GM21619 (cell line): ENCODE data around the gene MRTO4.
"Not testable (repeated sequence)": the region's sequence is repeated elsewhere in the genome, so short reads cannot be mapped to it uniquely, and the experiment has no call there.

Source experiments
- ATAC-seq: cut with Tn5 transposase; IDR thresholded peaks from one replicate; pipeline ENCODE4 v1.9.1; 2021; ENCODE audit not compliant: unreplicated experiment

Gene MRTO4

DNA sequence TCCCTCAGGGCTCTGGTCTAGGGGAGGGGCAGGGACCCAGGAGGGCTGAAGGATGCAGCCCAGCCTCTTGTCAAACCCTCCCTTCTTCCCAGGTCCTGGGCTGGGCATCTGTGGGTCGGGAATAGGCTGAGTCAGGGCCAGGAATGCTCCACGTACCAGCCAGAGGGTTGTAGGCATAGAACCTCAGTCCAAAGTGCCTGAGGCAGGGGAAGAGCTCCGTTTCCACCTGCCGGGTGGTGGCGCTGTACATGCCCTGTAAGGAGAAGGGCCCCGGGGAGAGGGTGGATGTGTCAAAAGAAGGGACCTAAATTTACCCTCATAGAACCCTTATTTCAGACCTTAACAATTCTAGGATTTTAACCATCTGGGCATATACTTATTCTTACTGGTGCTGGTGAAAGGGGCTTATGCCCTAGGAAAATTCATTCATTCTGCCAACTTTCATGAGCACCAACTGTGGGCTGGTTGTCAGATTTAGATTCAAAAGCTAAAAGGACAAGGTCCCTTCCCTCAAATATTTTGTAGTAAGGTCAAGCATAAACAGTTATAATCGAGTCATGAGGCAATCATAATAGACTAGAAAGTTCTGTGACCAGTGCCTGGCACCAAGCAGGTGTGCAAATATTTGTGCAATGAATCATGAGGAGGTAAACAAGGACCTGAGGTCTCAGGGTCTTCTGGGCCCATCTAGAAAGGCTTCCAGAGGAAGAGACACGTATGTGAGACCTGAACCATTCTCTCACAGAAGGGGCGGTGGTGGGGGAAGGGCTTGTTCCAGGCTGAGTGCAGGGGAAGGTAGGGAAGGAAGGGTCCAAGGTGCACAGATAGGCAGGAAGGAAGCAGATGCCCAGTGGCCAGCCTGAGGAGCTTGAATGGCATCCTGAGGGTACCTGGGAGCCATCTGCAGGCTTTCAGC is 18.1 kb downstream of the MRTO4 start:
- ATAC-seq: not testable (repeated sequence)

DNA sequence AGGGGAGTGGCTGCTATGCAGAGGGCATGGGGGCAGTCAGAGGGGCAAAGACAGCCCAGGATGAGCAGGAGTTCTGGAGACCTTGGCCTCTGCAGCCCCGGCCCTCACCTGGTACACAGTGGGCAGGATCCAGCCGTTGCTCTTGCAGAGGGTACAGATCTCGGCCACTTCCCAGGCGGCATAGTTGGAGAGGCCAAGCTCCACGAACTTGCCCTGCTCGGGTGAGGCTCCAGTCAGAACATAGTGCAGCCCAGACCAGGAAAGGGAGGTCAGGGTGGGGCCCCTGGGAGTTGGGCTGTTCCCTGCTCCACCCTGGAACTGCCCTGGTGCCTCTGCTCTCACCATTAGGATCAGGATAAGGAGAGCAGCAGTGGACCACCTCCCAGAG is 18.7 kb downstream of the MRTO4 start:
- ATAC-seq: not testable (repeated sequence)

DNA sequence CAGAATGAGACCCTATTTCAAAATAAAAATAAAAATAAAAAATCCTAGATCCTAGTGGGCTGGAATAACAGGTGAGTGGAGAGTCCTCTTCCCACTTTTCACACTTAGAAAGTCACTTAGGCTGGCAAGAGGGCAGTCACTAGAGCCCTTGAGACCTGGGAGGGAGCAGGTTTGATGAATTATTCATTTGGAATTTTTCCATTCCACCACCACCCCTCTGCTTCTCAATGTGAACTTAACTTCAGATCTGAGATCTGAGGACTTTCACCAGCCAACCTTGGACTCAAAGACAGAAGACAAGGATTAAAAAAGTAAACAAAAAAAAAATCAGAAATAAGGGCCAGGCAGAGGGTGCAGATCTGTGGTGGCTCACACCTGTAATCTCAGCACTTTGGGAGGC is 20.5 kb downstream of the MRTO4 start:
- no peak for ATAC-seq

DNA sequence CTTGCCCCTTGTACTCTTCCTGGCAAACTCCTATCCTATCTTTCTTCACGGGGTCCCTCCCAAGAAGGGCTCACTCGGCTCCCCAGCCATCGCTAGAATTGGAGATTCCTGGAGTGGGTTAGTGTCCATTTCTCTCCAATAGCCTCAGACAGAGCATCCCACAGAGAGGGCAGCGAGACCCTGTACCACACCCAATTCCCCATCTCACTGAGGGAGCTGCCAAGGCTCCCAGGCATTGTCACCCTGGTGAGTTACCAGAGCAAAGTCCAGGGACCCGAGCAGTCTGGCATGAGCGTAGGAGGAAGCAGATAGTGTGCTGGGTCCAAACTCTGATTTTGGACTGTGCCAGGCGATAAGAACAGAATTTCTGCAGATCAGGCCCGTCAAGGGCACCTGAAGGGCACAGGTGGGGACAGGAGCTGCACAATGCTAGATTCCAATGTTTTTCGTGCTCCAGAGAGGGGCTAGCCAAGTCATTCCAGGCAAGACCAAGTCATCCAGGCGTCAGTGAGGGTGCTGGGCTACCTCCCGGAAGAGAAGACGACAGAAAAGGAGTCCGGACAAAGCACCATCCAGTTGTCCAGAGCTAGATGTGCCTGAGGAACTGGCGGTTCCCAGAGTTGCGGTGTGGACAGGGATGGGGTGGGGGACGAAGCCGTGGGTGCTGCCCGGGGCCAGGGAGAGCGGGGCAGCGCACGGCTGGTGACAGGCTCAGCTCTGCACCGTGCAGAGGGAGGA is 21.7 kb downstream of the MRTO4 start:
- ATAC-seq: no peak

DNA sequence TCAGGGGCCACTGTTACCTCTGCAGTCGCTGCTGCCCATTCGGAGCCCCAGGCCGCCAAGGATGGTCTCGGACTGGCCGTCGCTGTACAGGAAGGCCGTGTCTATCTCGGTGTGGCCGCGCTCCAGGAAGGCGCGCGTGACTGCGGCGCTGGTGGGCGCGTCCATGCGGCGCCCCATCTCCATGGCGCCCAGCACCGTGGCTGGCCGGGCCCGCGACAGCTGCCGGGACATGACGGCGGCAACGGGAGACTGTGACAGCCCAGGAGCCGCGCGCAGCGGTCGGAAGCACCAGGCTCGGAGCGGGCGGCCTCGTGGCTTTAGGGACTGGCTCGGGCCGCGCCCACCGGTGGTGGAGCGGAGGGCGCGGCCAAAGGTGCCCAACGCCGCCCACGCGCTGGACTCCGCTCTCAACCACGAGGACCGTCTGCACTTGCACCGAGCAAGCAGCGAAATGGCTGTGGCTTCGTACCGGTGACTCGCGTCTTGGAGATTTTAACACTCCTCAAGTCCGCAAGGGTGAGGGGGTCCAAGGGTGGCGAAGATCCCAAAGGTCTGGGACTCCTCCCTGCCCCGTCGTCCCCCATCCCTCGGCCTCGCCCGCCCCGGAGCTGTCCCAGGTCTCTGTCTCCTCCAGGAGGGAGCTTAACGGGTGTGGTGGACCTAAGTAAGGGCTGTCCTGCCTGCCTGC is 22.4 kb downstream of the MRTO4 start:
- not testable (repeated sequence) for ATAC-seq

DNA sequence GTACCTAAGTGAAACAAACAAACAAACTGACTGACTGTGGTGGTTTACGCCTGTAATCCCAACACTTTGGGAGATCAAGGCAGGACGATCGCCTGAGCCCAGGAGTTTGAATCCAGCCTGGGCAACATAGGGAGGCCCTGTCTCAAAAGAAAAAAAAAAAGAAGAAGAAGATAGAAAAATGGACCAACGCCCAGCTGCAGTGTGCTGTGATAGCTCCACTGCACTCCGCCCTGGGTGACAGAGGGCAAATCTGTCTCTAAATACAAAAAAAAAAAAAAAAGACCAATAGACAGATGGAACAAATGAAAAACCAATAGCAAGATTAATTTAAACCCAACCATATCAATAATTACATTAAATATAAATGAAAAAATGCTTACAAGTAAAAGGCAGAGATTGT is 23.0 kb downstream of the MRTO4 start:
- ATAC-seq: no peak

DNA sequence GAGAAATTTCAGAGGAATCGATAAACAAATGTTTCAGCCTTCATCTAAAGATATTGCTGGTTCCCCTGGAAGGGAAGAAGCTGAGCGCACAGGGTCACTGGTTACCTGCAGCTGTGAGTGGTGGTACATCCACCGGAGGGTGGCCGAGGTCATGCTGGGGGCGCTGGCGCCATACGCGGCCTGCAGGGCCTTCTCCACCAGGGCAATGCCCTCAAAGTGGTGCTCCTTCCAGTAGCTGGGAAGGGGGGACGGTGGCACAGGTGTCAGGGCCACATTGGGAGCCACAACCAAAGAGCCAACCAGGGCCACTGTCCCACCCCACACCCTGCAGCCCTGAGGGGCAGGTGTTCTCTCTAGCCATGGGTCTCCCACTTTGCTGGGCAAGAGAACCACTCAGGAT is 32.3 kb downstream of the MRTO4 start:
- no peak for ATAC-seq

DNA sequence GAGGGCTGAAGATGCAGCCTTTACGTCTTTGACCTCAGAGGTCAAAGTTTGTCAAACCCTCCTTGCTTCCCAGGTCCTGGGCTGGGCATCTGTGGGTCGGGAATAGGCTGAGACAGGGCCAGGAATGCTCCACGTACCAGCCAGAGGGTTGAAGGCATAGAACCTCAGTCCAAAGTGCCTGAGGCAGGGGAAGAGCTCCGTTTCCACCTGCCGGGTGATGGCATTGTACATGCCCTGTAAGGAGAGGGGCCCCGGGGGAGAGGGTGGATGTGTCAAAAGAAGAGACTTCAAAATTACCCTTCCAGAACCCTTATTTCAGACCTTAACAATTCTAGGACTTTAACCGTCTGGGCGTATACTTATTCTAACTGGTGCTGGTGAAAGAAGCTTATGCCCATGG is 33.3 kb downstream of the MRTO4 start:
- ATAC-seq: no peak

DNA sequence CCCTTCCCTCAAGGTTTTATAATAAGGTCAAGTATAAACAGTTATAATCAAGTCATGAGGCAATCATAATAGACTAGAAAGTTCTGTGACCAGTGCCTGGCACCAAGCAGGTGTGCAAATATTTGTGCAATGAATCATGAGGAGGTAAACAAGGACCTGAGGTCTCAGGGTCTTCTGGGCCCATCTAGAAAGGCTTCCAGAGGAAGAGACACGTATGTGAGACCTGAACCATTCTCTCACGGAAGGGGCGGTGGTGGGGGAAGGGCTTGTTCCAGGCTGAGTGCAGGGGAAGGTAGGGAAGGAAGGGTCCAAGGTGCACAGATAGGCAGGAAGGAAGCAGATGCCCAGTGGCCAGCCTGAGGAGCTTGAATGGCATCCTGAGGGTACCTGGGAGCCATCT is 33.8 kb downstream of the MRTO4 start:
- not testable (repeated sequence) for ATAC-seq

DNA sequence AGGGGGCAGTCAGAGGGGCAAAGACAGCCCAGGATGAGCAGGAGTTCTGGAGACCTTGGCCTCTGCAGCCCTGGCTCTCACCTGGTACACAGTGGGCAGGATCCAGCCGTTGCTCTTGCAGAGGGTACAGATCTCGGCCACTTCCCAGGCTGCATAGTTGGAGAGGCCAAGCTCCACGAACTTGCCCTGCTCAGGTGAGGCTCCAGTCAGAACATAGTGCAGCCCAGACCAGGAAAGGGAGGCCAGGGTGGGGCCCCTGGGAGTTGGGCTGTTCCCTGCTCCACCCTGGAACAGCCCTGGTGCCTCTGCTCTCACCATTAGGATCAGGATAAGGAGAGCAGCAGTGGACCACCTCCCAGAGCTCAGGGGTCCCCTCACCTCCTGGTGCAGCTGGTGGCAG is 34.2 kb downstream of the MRTO4 start:
- not testable (repeated sequence) for ATAC-seq

DNA sequence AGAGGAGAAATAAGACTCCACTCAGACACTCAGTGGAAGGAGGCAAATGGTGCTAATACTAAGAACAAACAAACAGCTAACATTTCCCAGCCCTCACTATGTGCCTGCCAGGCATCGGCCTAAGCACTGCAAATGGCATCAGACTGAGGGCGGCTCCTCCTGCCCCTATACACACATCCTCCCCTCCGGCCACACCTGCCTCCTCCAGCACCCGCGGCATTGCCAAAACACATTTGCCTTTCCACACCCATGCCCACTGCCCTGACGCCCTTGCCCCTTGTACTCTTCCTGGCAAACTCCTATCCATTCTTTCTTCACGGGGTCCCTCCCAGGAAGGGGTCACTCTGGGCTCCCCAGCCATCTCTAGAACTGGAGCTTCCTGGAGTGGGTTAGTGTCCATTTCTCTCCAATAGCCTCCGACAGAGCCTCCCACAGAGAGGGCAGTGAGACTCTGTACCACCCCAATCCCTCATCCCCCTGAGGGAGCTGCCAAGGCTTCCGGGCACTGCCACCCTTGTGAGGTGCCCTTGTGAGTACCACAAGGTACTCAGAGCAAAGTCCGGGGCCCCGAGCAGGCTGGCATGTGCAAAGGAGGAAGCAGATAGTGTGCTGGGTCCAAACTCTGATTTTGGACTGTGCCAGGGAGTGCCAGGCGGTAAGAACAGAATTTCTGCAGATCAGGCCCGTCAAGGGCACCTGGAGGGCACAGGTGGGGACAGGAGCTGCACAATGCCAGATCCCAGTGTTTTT is 36.0 kb downstream of the MRTO4 start:
- ATAC-seq: no peak

DNA sequence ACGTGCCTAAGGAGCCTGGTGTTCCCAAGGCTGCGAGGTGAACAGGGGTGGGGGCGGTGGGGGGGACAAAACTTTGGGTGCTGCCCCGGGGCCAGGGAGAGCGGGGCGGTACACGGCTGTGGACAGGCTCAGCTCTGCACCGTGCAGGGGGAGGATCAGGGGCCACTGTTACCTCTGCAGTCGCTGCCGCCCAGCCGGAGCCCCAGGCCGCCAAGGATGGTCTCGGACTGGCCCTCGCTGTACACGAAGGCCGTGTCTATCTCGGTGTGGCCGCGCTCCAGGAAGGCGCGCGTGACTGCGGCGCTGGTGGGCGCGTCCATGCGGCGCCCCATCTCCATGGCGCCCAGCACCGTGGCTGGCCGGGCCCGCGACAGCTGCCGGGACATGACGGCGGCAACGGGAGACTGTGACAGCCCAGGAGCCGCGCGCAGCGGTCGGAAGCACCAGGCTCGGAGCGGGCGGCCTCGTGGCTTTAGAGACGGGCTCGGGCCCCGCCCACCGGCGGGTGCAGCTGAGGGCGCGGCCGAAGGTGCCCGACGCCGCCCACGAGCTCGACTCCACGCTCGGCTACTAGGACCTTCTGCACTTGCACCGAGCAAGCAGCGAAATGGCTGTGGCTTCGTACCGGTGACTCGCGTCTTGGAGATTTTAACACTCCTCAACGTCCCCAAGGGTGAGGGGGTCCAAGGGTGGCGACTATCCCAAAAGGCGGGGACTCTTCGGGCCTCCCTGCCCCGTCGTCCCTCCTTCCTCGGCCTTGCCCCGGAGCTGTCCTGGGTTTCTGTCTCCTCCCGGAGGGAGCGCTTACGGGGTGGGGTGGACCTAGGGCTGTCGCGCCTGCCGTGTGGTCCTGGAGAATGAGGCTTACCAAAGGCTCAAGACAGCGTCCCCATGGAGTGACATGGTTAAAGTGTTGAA is 37.0 kb downstream of the MRTO4 start, which contains the start of gene AKR7A3:
TSS of gene AKR7A3 (minus strand) at position 447 of the 918 bp plus-strand sequence. CDS start at position 386, 61 bp downstream.
- ATAC-seq: not testable (repeated sequence)

DNA sequence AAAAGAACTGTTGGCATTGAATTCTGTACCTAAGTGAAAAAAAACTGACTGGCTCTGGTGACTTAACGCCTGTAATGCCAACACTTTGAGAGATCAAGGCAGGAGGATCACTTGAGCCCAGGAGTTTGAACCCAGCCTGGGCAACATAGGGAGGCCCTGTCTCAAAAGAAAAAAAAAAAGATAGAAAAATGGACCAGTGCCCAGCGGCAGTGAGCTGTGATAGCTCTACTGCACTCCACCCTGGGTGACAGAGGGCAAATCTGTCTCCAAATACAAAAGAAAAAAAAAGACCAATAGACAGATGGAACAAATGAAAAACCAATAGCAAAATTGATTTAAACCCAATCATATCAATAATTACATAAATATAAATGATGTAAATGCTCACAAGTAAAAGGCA is 37.6 kb downstream of the MRTO4 start:
- ATAC-seq: no peak

DNA sequence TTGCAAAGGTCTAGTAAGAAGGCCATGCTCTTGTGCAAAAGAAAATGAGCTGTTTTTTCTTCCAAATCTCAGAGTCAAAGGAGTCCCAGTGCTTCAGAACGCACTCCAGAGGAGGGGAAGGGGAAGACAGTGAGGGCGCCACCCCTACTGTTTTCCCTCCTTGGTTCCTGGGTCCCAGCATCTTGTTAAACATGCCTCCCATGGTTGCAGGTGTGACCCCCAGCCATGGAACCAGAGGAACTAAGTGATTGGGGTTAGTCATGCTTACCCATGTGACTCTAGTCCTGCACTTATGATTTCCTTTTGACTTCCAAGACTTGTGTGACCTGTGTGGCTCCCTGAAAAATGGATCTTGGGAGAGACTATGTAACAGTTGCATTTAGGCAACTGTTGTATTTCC is 43.0 kb downstream of the MRTO4 start:
- ATAC-seq: no peak

DNA sequence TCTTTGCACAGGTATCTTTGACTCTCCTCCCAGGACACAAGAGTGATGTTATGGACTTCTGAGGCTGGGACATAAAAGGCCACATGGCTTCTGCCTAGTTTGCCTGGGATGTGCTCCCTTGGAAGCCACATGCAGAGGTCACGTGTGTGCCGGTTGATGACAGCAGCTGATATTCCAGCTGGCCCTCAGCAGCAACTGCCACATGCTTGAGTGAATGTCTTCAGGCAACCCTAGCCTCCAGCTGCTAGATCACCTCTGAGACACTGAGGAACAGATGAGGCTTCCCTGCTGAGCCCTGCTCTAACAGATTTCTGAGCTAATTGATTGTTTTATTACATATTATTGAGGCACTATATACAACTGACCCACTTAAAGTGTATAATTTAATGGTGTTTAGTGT is 48.6 kb downstream of the MRTO4 start:
- no peak for ATAC-seq

DNA sequence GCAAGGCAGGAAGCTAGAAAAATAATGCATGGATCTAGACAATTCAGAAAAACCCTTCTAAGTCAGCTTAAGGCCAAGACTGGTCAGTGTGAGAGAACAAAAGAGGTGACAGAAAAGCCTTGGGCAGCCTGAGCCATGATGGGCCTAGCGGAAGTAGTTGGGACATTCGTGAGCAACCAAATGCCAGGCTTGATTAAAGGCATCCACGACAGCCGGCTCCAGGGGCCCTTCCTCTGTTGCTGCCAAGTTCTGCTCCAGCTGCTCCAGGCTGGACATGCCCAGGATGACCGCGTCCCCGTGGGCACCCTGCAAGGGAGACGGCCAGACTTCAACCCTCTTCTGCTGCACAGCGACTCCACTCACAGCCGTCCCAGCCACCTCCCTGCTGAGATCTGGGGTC is 52.5 kb downstream of the MRTO4 start:
- ATAC-seq: not testable (repeated sequence)

DNA sequence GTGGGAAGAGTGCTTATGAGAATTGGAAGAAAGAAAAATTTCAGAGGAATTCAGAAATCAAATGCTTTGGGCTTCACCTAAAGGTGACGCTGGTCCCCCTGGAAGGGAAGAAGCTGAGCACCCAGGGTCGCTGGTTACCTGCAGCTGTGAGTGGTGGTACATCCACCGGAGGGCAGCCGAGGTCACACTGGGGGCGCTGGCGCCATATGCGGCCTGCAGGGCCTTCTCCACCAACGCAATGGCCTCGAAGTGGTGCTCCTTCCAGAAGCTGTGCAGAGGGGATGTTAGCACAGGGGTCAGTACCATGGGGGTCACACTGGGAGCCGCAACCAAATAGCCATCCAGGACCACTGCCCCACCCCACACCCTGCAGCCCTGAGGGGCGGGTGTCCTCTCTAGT is 54.3 kb downstream of the MRTO4 start:
- ATAC-seq: no peak

DNA sequence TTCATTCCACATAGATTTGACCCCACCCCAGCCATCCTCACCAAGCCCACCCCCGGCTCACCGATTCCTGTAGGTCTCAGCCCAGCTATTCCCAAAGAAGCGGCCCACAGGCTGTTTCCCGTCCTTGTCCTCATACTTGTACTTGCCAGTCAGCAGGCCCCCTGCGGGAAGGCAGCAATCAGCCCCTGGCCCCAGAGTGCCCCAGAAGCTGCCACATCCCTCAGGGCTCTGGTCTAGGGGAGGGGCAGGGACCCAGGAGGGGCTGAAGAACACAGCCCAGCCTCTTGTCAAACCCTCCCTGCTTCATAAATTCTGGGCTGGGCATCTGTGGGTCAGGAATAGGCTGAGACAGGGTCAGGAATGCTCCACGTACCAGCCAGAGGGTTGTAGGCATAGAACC is 55.3 kb downstream of the MRTO4 start:
- no peak for ATAC-seq

DNA sequence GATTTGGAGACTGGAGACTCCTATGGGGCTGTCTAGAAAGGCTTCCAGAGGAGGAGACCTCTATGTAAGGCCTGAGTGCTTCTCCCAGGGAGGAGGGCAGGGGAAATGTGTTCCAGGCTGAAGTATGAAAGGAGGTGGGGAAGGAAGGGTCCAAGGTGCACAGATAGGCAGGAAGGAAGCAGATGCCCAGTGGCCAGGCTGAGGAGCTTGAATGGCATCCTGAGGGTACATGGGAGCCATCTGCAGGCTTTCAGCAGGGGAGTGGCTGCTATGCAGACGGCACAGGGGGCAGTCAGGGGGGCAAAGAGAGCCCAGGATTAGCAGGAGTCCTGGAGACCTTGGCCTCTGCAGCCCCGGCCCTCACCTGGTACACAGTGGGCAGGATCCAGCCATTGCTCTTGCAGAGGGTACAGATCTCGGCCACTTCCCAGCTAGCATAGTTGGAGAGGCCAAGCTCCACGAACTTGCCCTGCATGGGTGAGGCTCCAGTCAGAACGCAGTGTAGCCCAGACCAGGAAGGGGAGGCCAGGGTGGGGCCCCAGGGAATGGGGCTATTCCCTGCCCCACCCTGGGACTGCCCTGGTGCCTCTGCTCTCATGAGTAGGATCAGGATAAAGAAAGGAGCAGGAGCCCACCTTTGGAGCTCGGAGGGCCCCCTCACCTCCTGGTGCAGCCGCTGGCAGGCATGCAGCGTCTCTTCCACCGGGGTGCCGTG is 56.3 kb downstream of the MRTO4 start:
- no peak for ATAC-seq
